Epithelial cell of esophagus (primary cell): ENCODE measurements around the gene SHC2.
"Not testable (repeated sequence)": the region's sequence is repeated elsewhere in the genome, so short reads cannot be mapped to it uniquely, and the experiment has no call there.

Source experiments
- DNase-seq: peaks from one replicate; pipeline ENCODE4 v3.0.0; 2010; ENCODE audit warnings: low read depth
- H3K4me3 ChIP-seq: 2 replicates; pipeline ENCODE4 v1.5.1; 2011; ENCODE audit warnings: mild to moderate bottlenecking, low read length, control low read depth
- TF ChIP-seq, protein P1 (sequence below): IDR thresholded peaks from 2 replicates; pipeline ENCODE4 v1.5.1; 2011; ENCODE audit warnings: low read depth, mild to moderate bottlenecking, low read length, control low read depth, inconsistent platforms; ENCODE audit not compliant: insufficient read depth; ENCODE audit errors: missing control alignments

Gene SHC2

DNA sequence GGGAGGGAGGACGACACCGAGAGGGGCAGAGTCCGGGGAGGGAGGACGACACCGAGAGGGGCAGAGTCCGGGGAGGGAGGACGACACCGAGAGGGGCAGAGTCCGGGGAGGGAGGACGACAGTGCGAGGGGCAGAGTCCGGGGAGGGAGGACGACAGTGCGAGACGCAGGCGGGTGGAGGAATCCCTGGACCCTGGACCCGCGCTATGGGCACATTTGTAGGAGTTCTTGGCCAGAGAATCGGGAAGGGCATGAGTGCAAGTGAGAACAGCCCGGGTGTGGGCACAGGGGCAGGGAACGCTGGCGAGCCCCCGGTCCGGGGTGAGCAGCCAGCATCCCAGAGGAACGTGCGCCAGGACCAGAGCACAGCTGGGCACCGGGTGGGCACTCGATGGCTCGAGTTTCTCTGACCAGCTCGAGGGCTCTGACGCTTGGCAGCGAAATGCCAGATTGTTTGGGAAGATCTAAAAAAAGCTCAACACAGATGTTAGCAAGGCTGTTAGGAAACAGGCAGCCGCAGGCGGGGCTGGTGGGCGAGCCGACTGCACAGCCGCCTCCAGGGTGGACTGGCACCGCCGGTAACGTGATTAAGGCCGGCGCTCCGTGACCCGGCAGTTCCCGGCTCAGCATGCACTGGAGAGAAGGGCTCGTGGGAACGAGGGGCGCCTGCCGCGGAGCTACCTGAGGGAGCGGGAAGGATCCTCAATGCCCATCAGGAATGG lies 33.9 kb downstream of the SHC2 start:
- H3K4me3 ChIP-seq: no peak overlapping the region
- TF ChIP-seq, protein P1, sequence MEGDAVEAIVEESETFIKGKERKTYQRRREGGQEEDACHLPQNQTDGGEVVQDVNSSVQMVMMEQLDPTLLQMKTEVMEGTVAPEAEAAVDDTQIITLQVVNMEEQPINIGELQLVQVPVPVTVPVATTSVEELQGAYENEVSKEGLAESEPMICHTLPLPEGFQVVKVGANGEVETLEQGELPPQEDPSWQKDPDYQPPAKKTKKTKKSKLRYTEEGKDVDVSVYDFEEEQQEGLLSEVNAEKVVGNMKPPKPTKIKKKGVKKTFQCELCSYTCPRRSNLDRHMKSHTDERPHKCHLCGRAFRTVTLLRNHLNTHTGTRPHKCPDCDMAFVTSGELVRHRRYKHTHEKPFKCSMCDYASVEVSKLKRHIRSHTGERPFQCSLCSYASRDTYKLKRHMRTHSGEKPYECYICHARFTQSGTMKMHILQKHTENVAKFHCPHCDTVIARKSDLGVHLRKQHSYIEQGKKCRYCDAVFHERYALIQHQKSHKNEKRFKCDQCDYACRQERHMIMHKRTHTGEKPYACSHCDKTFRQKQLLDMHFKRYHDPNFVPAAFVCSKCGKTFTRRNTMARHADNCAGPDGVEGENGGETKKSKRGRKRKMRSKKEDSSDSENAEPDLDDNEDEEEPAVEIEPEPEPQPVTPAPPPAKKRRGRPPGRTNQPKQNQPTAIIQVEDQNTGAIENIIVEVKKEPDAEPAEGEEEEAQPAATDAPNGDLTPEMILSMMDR: no peak
- no peak for DNase-seq

DNA sequence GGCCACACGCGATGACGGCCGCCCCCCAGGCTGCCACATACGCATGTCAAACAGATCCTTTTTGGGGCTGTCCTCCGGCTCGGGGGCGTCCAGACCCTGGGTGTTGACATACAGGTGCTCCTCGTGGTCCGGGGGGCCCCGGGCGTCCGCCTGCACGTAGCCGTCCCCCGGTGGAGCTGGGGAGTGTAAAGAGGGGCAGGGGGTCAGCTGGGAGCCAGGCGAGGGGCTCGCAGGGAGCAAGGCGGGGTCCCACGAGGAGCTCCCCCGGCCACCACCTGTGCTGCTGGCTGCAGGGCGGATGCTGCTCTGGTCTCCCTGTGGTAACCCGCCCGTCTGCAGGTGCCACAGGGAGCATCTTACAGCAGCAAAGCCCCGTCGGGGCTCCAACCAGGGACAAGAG lies 35.8 kb downstream of the SHC2 start:
- TF ChIP-seq, protein P1: no peak
- no peak overlapping the region for H3K4me3 ChIP-seq
- no peak for DNase-seq

DNA sequence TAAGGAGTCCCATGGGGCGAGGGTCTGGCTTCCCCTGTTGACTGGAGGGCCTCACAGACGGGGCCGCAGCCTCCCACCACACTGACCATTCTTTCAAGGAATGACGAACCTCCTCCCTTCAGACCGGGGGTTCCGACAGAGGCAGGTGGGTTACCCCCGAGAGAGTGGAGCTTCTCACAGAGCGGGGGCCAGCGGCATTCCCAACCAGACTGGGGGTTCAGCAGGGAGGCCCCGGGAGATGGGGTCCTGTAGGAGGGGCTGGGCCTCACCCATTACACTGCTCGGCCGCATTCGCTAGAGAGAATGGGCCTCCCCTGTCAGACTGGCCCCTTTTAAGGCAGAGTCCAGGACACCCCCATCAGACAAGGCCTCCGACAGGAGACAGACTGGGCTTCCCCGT lies 36.3 kb downstream of the SHC2 start:
- no peak overlapping the region for H3K4me3 ChIP-seq
- DNase-seq: no peak
- TF ChIP-seq, protein P1: no peak

DNA sequence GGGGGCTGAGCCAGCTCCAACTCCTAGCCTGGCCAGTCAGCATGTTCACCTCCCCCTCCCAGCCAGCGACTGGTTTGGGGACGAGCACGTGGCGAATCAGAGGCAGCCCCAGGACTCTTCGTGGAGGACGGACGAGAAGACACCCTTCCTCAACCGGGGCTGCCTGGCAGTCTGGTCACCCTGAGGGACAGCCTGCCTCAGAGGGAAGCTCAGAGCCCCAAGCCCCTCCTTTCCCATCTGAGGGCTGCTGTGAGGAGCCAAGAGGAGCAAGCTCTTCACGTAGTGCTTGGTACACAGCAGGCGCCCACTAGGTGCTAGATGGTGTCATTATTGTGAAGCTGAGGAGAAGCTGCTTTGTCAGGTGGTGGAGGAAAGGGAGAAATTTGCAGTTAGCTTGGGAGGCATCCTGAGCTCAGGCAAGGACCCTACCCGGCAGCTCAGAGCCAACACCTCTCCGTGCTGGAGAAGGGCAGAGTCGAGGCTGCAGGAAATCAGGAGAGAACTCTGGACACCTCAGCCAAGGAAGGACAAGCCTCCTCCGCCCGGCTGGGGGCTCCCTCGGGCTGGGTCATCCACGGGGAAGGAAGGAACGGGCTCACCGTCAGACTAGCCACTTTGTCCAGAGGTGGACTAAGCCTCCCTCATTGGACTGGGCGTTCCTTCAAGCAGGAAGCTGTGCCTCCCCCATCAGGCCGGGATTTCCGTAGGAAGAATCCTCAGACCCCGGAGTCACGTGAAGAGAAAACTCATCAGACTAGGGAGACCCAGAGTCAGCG lies 37.0 kb downstream of the SHC2 start:
- no peak overlapping the region for H3K4me3 ChIP-seq
- TF ChIP-seq, protein P1: no peak
- DNase-seq: no peak

DNA sequence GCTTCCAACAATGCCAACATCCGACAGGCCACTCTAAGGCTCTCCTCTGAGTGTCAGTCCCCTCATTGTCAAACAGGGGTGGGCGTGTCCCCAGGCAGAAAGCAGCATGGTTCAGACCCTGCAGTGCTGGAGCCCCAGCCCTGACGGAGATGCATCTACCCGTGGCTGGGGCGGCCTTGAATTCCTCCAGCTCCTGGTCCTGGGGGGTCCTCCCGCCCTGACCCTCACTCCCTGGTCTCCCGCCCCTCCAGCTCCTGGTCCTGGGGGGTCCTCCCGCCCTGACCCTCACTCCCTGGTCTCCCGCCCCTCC lies 38.0 kb downstream of the SHC2 start:
- not testable (repeated sequence) for DNase-seq, H3K4me3 ChIP-seq

DNA sequence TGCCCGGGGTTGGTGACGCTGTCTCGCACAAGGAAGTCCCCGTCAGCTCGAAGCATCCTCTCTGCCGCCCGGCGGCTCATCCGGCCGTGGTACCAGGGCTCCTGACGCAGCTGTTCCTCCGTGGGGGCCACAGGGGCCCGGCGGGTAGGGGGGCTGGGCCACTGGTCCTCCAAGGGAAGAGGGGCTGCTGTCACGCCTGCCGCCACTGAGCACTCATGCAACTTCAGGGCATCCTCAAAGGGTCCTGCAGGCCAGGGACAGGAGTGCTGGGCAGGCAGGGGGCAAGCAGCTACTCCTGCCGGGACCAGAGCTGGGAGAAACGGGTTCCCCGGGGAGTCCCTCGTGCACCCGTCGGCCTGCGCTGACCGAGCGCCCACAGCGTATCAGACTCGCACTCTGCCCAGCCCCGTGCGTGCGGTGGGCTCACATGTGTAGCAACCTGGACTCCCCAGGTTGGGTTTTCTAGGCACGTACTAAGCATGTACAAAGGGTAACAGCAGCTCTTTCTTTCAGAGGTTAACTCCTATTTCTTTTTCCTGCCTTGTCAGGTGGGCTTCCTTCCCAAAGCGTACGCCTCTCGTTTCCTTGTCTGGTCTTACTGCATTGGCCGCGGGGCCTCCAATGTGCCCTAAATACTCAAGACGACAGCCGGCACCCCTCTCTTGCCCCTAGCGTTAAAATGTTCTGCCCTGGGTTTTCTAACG lies 38.5 kb downstream of the SHC2 start:
- no peak overlapping the region for H3K4me3 ChIP-seq
- DNase-seq: no peak
- TF ChIP-seq, protein P1: no peak

DNA sequence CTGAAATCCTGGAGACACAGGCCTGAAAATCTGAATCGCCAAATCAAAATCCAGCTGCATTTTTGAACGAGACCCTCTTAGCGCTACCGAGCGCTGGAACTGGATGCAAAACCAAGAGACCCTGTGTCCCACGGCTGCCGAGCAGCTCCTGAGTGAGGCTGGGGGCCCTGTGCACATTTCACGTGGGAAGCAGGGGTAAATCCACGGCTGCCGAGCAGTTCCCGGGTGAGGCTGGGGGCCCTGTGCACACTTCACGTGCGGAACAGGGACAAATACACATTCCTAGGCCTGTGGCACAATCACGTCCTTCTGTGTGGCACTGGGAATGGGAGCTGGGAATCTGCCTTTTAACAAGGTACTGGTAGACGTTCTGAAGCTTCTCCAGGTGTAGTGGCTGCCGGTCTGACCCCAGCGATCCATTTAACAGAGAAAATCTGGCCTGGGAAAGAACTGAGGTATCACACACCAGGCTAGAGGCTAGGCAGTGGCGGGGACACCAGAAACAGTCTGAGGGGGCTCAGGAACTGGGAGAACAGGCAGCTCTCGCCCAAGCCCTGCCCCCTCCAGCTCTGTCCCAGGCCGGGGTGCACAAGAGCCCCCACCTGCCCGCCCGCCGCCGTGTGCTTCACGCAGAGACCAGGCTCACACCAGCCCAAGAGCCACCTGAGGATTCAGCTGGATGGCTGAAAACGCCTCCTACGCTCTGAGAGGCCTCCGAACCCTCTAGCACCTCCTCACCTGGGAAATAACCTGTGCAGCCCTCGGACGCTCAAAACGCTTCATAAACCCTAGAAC lies 40.9 kb downstream of the SHC2 start:
- TF ChIP-seq, protein P1: no peak
- H3K4me3 ChIP-seq: no peak overlapping the region
- DNase-seq: no peak
